Astrocyte (in vitro differentiated cells and primary cell): ENCODE measurements around the gene WWC2. TPM values are rescaled to one million over a fixed set of nuclear protein-coding genes. Genes with fewer than 3 reads are reported as not detected.
A peak's percentile ranks its signal among the peaks of the same experiment; 100 is the strongest.

Experiments
- DNase-seq: peaks from one replicate; pipeline ENCODE4 v3.0.0-alpha.2; 2010; ENCODE audit warnings: low read depth
- FAIRE-seq: peaks from 2 replicates; lab custom pipeline; 2011; peaks lifted over from hg19 to GRCh38; lab: Jason Lieb, UNC
- H2AFZ ChIP-seq: 2 replicates; pipeline ENCODE4 v1.6.0; 2012; ENCODE audit warnings: low read depth, low read length, inconsistent platforms
- H3K27ac ChIP-seq: 2 replicates; pipeline ENCODE4 v1.5.1; 2011; ENCODE audit warnings: low read depth, low read length, inconsistent platforms
- H3K27me3 ChIP-seq: 2 replicates; pipeline ENCODE4 v1.6.0; 2011; ENCODE audit warnings: low read length, inconsistent platforms; ENCODE audit not compliant: insufficient read depth
- H3K36me3 ChIP-seq: 2 replicates; pipeline ENCODE4 v1.5.1; 2011; ENCODE audit warnings: low read length, inconsistent platforms; ENCODE audit not compliant: insufficient read depth
- H3K4me1 ChIP-seq: 2 replicates; pipeline ENCODE4 v1.5.1; 2011; ENCODE audit warnings: low read length, inconsistent platforms; ENCODE audit not compliant: insufficient read depth
- H3K4me2 ChIP-seq: 2 replicates; pipeline ENCODE4 v1.6.0; 2012; ENCODE audit warnings: low read length, inconsistent platforms
- H3K4me3 ChIP-seq: 2 replicates; pipeline ENCODE4 v1.5.1; 2011; ENCODE audit warnings: low read depth, mild to moderate bottlenecking, low read length, inconsistent platforms; ENCODE audit not compliant: insufficient read depth
- H3K79me2 ChIP-seq: 2 replicates; pipeline ENCODE4 v1.6.0; 2012; ENCODE audit warnings: mild to moderate bottlenecking, low read length, inconsistent platforms; ENCODE audit not compliant: insufficient read depth
- H3K9ac ChIP-seq: 2 replicates; pipeline ENCODE4 v1.6.0; 2012; ENCODE audit warnings: mild to moderate bottlenecking, low read length, inconsistent platforms
- H3K9me3 ChIP-seq: 2 replicates; pipeline ENCODE4 v1.5.1; 2012; ENCODE audit warnings: low read depth, mild to moderate bottlenecking, low read length, inconsistent platforms; ENCODE audit not compliant: insufficient read depth
- H4K20me1 ChIP-seq: 2 replicates; pipeline ENCODE4 v1.6.0; 2012; ENCODE audit warnings: low read length, inconsistent platforms; ENCODE audit not compliant: insufficient read depth
- H3K27ac Mint-ChIP-seq: one replicate; pipeline ENCODE4 v1.8.0; 2021; ENCODE audit warnings: mild to moderate bottlenecking, mixed read lengths; ENCODE audit not compliant: unreplicated experiment
- H3K27me3 Mint-ChIP-seq: one replicate; pipeline ENCODE4 v1.8.0; 2021; ENCODE audit warnings: low read depth, mixed read lengths; ENCODE audit not compliant: unreplicated experiment
- H3K36me3 Mint-ChIP-seq: one replicate; pipeline ENCODE4 v1.8.0; 2021; ENCODE audit warnings: low read depth, mixed read lengths; ENCODE audit not compliant: unreplicated experiment
- H3K4me1 Mint-ChIP-seq: one replicate; pipeline ENCODE4 v1.8.0; 2021; ENCODE audit warnings: low read depth, mixed read lengths; ENCODE audit not compliant: unreplicated experiment
- H3K4me3 Mint-ChIP-seq: one replicate; pipeline ENCODE4 v1.8.0; 2021; ENCODE audit warnings: mild to moderate bottlenecking, moderate library complexity, mixed read lengths; ENCODE audit not compliant: unreplicated experiment
- H3K9me3 Mint-ChIP-seq: one replicate; pipeline ENCODE4 v1.8.0; 2021; ENCODE audit warnings: mild to moderate bottlenecking, mixed read lengths; ENCODE audit not compliant: unreplicated experiment
- CTCF ChIP-seq: IDR thresholded peaks from 2 replicates; pipeline ENCODE4 v1.5.1; 2011; ENCODE audit warnings: low read depth, mild to moderate bottlenecking, inconsistent platforms, low read length, moderate library complexity; ENCODE audit not compliant: insufficient read depth
- EZH2 ChIP-seq: IDR thresholded peaks from 2 replicates; pipeline ENCODE4 v1.6.1; 2012; ENCODE audit warnings: mild to moderate bottlenecking, low read length, inconsistent platforms; ENCODE audit not compliant: insufficient read depth
- total RNA-seq: library from RNA; stranded (reverse); gene quantifications from 2 replicates; pipeline ENCODE4 v1.2.1, GENCODE V29; 2021

WWC2 gene
- total RNA-seq, 1 donor from 2014 or later = 62.6 TPM

GRCh38 chr4:183256343-183256742 lies 157.3 kb downstream of the WWC2 start:
- FAIRE-seq = no peak
- Mint-ChIP-seq H3K4me3 (no peak overlapping the region), H3K9me3 (no peaks in the 10 kb centered on the region), H3K27ac (no peak overlapping the region), H3K4me1 (peaks cover 5% of the 10 kb centered on the region), H3K36me3 (peaks cover 4% of the 10 kb centered on the region), H3K27me3 (no peaks in the 10 kb centered on the region)
- no peak for TF ChIP-seq CTCF
- Histone ChIP-seq H3K79me2 (no peaks in the 10 kb centered on the region), H3K27me3 (no peaks in the 10 kb centered on the region), H3K4me1 (no peaks in the 10 kb centered on the region), H3K36me3 (peaks cover 23% of the 10 kb centered on the region), H3K4me2 (no peak overlapping the region), H3K9me3 (no peaks in the 10 kb centered on the region), H2AFZ (no peak overlapping the region), H3K9ac (no peak overlapping the region), H3K27ac (no peak overlapping the region), H4K20me1 (peaks cover 9% of the 10 kb centered on the region), H3K4me3 (no peak overlapping the region)
- no peak for DNase-seq

- FAIRE-seq = no peak
- Mint-ChIP-seq H3K9me3 (no peaks in the 10 kb centered on the region), H3K4me3 (no peak overlapping the region), H3K4me1 (peaks cover 5% of the 10 kb centered on the region), H3K36me3 (peaks cover 4% of the 10 kb centered on the region), H3K27me3 (no peaks in the 10 kb centered on the region), H3K27ac (no peak overlapping the region)
- DNase-seq = no peak
- H3K9me3 ChIP-seq = no peaks in the 10 kb centered on the region
- no peaks in the 10 kb centered on the region for H3K27me3 ChIP-seq
- no peak overlapping the region for H3K4me2 ChIP-seq
- no peak overlapping the region for H3K27ac ChIP-seq
- peaks cover 9% of the 10 kb centered on the region for H4K20me1 ChIP-seq
- peaks cover 28% of the 10 kb centered on the region for H3K36me3 ChIP-seq
- no peak overlapping the region for H2AFZ ChIP-seq
- no peaks in the 10 kb centered on the region for H3K4me1 ChIP-seq
- no peak overlapping the region for H3K4me3 ChIP-seq
- no peaks in the 10 kb centered on the region for H3K79me2 ChIP-seq
- no peak overlapping the region for H3K9ac ChIP-seq
- TF ChIP-seq CTCF = peak; percentile 58
- TF ChIP-seq EZH2 = no peak
These were observed 157.8 kb downstream of the WWC2 start for GRCh38 chr4:183256756-183257385.

- peaks cover 4% of the 10 kb centered on the region for H3K36me3 Mint-ChIP-seq
- Histone ChIP-seq H3K36me3 (peaks cover 29% of the 10 kb centered on the region), H3K9ac (no peak overlapping the region), H3K4me3 (no peak overlapping the region), H3K27me3 (no peaks in the 10 kb centered on the region), H2AFZ (no peak overlapping the region), H3K4me1 (peaks cover 3% of the 10 kb centered on the region), H3K27ac (no peak overlapping the region), H3K79me2 (no peaks in the 10 kb centered on the region), H3K4me2 (no peak overlapping the region), H3K9me3 (no peaks in the 10 kb centered on the region), H4K20me1 (peaks cover 15% of the 10 kb centered on the region)
- DNase-seq = no peak
- H3K9me3 Mint-ChIP-seq = no peaks in the 10 kb centered on the region
- no peak for FAIRE-seq
- TF ChIP-seq EZH2 (no peak), CTCF (no peak)
- H3K27ac Mint-ChIP-seq = no peak overlapping the region
- no peak overlapping the region for H3K4me3 Mint-ChIP-seq
- H3K27me3 Mint-ChIP-seq = no peaks in the 10 kb centered on the region
- peaks cover 8% of the 10 kb centered on the region for H3K4me1 Mint-ChIP-seq
These were observed 158.8 kb downstream of the WWC2 start for GRCh38 chr4:183257808-183258207.
